Measurements from ENCODE around the gene ANO6.
"Not testable (repeated sequence)": the region's sequence is repeated elsewhere in the genome, so short reads cannot be mapped to it uniquely, and the experiment has no call there.

The ANO6 gene

GRCh38 chr12:45242180-45242579 is 26.3 kb downstream of the ANO6 start:
- no peak for DNase-seq

GRCh38 chr12:45243963-45244362 is 28.1 kb downstream of the ANO6 start:
- no peak for DNase-seq

- peak in 1 of 2 donors; percentile 5 for DNase-seq
These were observed 28.9 kb downstream of the ANO6 start for GRCh38 chr12:45244561-45245343.

- DNase-seq, result no peak
These were observed 30.3 kb downstream of the ANO6 start for GRCh38 chr12:45246236-45246635.

- DNase-seq, result no peak
These were observed 31.7 kb downstream of the ANO6 start for GRCh38 chr12:45247589-45247988.

- DNase-seq, result no peak
These were observed 32.2 kb downstream of the ANO6 start for GRCh38 chr12:45248095-45248494.

- no peak for DNase-seq
These were observed 38.4 kb downstream of the ANO6 start for GRCh38 chr12:45254254-45254653.

- DNase-seq, result no peak
These were observed 40.8 kb downstream of the ANO6 start for GRCh38 chr12:45256721-45257120.

DNA sequence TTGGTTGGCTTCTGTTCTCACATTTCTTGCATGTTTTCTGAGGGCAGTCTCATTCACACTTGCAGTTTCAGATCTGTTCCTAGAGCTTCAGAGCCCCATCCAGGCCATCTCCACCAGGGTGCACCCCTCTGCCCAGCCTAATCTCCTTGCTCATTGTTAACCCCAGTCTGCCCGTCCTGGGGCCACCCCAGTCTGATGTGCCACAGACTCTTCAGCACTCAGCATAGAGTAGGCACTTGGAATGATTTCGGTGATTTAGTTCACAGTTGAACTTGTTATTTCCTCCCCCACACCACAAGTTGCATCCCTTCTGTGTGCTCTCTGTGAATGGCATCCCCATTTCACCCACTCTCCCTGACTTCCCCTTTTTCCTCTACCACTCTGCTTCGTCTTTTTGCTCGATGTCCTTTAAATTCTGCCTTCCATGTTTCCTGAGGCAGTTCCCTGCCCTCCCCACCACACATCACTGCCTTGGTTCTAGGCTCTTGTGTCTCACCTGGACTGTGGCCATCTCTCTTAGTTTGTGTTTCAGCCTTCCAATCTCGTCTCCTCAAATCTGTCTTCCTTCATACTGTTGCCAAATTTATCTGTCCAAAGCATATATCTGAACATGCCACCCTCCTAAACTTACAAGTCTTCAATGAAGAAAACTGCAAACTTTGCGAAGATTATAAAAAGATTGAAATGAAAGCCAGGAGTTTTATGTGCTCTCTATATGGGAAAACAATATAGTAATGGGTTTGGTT is 41.5 kb downstream of the ANO6 start:
- DNase-seq, result no peak

DNA sequence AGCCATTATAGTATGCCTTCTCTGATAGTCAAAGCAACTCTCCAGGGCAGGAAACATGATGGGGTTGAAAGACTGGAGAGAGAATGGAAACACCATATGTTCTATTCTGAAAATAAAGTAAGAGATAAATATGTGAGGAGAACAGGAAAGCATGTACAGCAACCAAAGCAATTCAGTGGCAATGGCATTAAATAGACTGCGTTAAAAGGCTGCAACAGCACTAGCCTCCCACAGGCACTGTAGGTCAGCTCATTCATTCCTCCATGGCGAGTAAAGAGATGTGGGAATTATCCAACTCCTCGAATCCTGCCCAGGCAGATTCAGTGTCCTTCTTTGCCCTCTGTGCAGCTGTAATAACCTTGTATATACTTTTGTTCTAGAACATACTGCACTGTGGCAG is 43.8 kb downstream of the ANO6 start:
- DNase-seq, result no peak

DNA sequence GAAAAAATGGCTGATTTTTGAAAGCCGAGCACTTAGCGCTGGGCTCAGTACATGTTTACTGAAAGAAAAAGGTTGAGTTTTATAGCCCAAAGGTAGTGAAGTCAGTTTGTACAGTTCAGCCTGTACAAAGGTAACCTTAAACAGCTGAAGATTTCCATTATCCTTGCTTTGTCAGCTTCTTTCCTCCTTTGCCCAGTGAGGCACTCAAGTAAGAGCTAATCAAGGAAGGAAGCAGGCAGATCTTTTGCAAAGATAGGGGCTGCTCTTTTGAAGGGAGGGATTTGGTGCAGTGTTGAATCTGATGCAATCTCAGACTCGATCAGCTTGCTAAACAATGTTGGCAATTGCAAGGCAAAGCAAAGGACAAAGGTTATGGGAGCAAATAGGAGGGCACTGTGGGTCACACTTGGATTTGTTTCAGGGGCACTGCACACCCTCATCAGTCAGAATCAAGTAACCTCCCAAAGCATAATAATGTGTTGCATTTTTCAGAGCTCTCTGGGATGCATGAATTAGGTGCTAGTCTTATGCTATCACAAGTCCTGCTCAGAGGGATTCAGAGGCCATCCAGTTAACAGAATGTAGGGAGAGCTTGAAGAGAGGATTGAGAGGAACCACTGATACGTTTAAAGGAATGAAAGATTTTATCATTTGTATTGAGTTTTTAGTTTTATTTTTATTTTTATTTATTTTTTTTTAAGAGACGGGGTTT is 44.4 kb downstream of the ANO6 start:
- DNase-seq, result no peak

- no peak for DNase-seq
These were observed 45.0 kb downstream of the ANO6 start for GRCh38 chr12:45260854-45261253.

DNA sequence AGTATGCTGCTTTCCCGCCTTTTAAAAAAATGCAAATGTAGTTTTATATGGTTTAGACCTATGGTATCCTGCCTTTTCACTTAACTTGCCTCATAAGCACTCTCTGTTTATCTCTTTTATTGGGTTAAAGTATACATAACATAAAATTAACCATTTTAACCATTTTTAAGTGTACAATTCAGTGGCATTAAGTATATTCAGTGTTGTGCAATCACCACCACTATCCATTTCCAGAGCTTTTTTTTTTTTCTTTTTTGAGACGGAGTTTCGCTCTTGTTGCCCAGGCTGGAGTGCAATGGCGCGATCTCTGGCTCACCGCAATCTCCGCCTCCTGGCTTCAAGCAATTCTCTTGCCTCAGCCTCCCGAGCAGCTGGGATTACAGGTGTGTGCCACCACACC is 46.3 kb downstream of the ANO6 start:
- not testable (repeated sequence) for DNase-seq

GRCh38 chr12:45263587-45263986 is 47.7 kb downstream of the ANO6 start:
- DNase-seq, result no peak

DNA sequence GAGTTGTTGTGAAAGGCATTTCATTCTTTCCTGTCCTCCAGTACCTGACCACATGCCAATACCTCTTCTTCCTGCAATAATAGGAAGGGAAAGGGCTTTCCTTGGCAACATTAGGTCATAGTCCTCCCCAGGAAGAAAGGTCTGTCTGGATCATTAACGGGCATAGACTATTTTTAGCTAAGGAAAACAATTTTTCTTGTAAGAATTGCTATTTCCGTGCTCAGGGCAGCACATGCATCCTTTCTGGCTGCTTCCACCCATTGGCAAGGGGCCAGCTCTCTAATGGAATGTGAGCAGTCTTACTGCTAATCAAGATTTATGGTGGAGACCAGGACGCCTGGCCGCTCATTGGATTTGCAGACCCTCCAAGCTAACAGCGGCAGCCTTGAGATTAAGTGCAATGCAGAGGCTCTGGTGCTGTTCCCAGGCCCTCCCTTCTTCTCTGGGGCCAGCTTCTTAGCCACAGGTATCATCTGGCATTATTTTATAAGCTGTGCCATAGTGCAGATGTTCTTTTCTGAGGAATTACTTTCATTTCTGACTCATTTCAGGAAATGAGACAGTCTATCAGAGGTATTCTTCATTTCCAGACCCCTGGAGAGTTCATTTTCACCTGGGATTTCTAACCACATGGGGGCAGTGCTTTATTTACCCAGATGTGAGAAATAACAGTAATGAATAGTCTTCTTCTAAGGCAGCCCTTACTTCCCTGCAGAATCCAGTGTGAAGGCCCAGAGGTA is 52.9 kb downstream of the ANO6 start:
- DNase-seq, result no peak

DNA sequence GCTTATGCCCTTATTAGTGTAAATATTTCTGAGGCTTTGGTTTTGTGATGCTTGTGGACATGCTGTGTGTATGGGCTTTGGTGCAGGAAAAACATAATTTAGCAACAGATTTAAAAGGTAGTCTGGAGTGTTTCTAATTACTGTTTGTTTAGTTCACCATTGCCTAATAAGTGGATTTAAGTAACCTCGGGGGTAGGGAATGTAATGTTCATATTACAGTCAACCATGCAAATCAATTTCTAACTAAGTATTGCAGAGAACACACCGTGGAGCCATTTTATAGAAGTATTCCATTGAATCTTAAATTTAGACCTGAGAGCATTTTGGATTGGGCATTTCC is 53.5 kb downstream of the ANO6 start:
- DNase-seq, result no peak

- DNase-seq, result no peak
These were observed 55.1 kb downstream of the ANO6 start for GRCh38 chr12:45270951-45271350.

DNA sequence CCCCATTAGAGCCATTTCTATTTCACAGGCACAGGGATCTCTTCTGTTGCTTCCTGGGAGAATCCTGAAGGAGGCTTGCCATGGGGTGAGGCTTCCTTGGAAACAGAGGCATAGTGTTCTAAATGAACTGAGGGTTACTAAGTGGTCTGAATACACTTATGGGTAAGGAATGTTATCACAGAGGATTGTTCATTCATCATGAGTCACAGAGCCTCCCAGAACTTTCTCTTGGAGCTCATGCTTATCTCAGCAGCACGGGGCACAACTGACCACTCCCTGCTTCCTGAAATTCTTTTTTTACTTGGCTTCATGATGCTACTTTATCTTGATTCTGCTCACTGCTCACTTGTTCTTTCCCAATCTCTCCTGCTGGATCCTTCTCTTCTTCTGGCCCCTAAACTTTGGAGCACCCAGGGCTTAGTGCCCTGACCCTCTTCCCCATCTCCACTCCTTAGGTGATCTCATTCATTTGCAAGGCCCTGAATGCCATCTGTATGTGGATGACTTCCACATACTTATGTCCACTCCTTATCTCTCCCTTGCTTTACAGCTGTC is 57.9 kb downstream of the ANO6 start:
- DNase-seq, result no peak

- DNase-seq, result no peak
These were observed 60.4 kb downstream of the ANO6 start for GRCh38 chr12:45276154-45276755.

DNA sequence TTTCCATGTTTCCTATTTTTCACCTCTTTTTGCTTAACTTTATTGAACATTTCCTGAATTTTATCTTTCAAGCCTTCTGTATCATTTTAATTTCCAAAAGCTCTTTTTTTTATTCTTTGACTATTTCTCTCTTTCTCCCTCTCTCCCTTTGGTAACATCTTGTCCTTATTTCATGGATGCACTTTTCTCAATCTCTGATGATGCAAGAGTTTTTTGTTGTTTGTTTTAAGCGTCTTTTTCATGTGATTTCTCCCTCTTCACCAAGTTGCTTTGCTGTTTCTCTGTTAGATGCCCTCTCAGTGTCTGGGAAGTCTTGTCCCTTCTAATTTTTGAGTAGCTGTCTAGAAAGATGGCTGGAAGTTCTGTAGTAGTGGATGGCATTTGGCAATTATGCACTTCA is 62.6 kb downstream of the ANO6 start:
- no peak for DNase-seq

DNA sequence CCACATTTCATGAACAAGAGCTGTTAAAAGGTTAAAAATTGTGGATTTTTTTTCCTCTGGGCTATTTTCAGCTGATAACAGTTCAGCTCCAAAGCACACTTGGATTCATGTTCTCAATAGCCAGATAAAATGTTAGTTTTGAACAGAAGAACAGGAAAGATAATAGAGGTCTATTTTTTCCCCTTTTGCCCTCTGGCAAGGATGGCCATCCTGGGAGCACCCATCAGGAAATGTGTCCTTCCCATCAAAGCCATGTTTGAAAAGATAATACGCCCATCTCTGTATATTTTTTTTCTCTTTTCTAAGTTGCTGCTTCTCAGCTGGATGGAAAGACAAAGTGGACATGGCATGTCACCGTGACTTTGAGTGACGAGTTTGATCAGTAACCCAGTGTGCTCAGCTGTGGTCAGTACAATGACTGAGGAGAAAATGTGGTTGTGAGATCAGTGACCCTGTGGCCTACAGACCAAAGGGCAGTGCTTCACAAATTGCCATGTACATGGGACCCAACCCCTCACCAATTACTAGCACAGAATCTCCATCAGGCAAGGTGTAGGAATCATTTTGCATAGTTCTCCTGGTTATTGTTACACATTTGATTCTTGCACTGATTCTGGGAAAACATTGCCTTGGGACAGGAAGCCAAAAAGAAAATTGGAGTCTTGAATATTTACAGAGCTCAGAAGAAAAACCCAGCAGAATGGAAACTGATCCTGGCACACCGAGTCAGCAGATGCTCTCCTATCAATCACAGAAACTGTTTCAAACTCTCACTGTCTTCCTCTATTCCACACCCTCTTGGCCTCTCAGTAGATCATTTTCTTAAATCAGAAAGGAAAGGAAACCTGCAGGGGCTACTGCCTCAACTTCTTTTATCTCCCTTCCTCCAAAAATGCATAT is 64.3 kb downstream of the ANO6 start:
- DNase-seq, result no peak
